ENCODE data around the gene MAB21L3. TPM values are rescaled to one million over a fixed set of nuclear protein-coding genes. Genes with fewer than 3 reads are reported as not detected.

MAB21L3 gene
- total RNA-seq, 1 experiment from 2014 or later, result 4.8 TPM

GRCh38 chr1:116147114-116147510 lies 35.9 kb downstream of the MAB21L3 start:
- ChIA-PET POLR2A (ENCODE audit: low non-redundant PET) (no interaction called here), CTCF (no interaction called here)
- Histone ChIP-seq H3K4me1 (ENCODE audit: insufficient read depth, low read length, poor library complexity, severe bottlenecking) (peaks cover 17% of the 10 kb centered on the region), H3K9me3 (ENCODE audit: low read depth, low read length, poor library complexity, severe bottlenecking) (peaks cover 23% of the 10 kb centered on the region), H3K27me3 (replicated peaks; ENCODE audit: insufficient read depth, low read depth, low read length, poor library complexity) (no peaks in the 10 kb centered on the region), H3K27ac (ENCODE audit: low read depth, low read length, poor library complexity, severe bottlenecking) (no peak overlapping the region), H3K4me3 (ENCODE audit: low read depth, low read length, poor library complexity, severe bottlenecking) (no peak overlapping the region), H3K36me3 (ENCODE audit: insufficient read depth, low read length, poor library complexity, severe bottlenecking) (no peaks in the 10 kb centered on the region)
- DNase-seq (ENCODE audit: low spot score), result no peak
- intact Hi-C loops (cut with micrococcal nuclease; ENCODE audit: unreplicated experiment), result no loop called here
- no peak for TF ChIP-seq EZH2 (IDR thresholded peaks at IDR 0.05; ENCODE audit: borderline replicate concordance, low read depth, low read length, poor library complexity, severe bottlenecking)
- TF ChIP-seq CTCF (conservative IDR thresholded peaks at IDR 0.05; ENCODE audit: low read depth, low read length), result no peak
- BruUV-seq (replicated peaks), result no TSS peak

DNA sequence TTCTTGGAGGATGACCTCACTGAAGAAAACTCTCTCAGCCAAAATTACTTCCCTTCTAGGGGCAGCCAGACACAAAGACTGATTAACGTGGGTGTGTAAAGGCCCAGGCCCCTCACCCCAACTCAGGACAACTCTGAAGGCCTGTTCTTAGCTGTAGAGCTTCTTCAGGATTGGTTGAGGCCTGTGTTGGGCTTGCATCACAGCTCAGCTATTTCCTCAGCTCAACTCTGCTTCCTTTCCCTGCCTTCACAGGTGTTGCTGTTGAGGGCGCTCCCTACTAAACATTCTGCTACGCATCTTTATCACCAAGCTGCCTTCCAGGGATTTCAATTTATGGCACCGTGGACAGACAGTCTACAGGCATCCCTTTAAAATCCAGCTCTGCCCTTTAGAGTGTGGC lies 36.8 kb downstream of the MAB21L3 start:
- Histone ChIP-seq H3K27me3 (replicated peaks; ENCODE audit: insufficient read depth, low read depth, low read length, poor library complexity) (no peaks in the 10 kb centered on the region), H3K27ac (ENCODE audit: low read depth, low read length, poor library complexity, severe bottlenecking) (no peak overlapping the region), H3K4me1 (ENCODE audit: insufficient read depth, low read length, poor library complexity, severe bottlenecking) (peaks cover 20% of the 10 kb centered on the region), H3K4me3 (ENCODE audit: low read depth, low read length, poor library complexity, severe bottlenecking) (no peak overlapping the region), H3K36me3 (ENCODE audit: insufficient read depth, low read length, poor library complexity, severe bottlenecking) (no peaks in the 10 kb centered on the region), H3K9me3 (ENCODE audit: low read depth, low read length, poor library complexity, severe bottlenecking) (peaks cover 20% of the 10 kb centered on the region)
- ChIA-PET CTCF (no interaction called here), POLR2A (ENCODE audit: low non-redundant PET) (no interaction called here)
- intact Hi-C loops (cut with micrococcal nuclease; ENCODE audit: unreplicated experiment), result no loop called here
- BruUV-seq (replicated peaks), result no TSS peak
- DNase-seq (ENCODE audit: low spot score), result no peak
- TF ChIP-seq EZH2 (IDR thresholded peaks at IDR 0.05; ENCODE audit: borderline replicate concordance, low read depth, low read length, poor library complexity, severe bottlenecking), result no peak
- TF ChIP-seq CTCF (conservative IDR thresholded peaks at IDR 0.05; ENCODE audit: low read depth, low read length), result no peak

GRCh38 chr1:116148967-116149366 lies 37.8 kb downstream of the MAB21L3 start:
- Histone ChIP-seq H3K27ac (ENCODE audit: low read depth, low read length, poor library complexity, severe bottlenecking) (no peak overlapping the region), H3K36me3 (ENCODE audit: insufficient read depth, low read length, poor library complexity, severe bottlenecking) (no peaks in the 10 kb centered on the region), H3K27me3 (replicated peaks; ENCODE audit: insufficient read depth, low read depth, low read length, poor library complexity) (no peaks in the 10 kb centered on the region), H3K9me3 (ENCODE audit: low read depth, low read length, poor library complexity, severe bottlenecking) (peaks cover 11% of the 10 kb centered on the region), H3K4me3 (ENCODE audit: low read depth, low read length, poor library complexity, severe bottlenecking) (no peak overlapping the region), H3K4me1 (ENCODE audit: insufficient read depth, low read length, poor library complexity, severe bottlenecking) (peaks cover 20% of the 10 kb centered on the region)
- ChIA-PET POLR2A (ENCODE audit: low non-redundant PET) (no interaction called here), CTCF (no interaction called here)
- TF ChIP-seq EZH2 (IDR thresholded peaks at IDR 0.05; ENCODE audit: borderline replicate concordance, low read depth, low read length, poor library complexity, severe bottlenecking), result no peak
- no peak for TF ChIP-seq CTCF (conservative IDR thresholded peaks at IDR 0.05; ENCODE audit: low read depth, low read length)
- intact Hi-C loops (cut with micrococcal nuclease; ENCODE audit: unreplicated experiment), result no loop called here
- DNase-seq (ENCODE audit: low spot score), result no peak
- BruUV-seq (replicated peaks), result no TSS peak

Measured in A673 (cell line).